Ovary (tissue), 3 donors: ENCODE data around the gene ANXA11.

Experiments
- CTCF ChIP-seq, 3 donors: fragments of 450-650 bp in 2 of 3; fragments of 200-600 bp in 1 of 3; IDR thresholded peaks; one replicate each; pipeline versions ENCODE4 v1.5.1 to v1.8.0; 2016 to 2022; ENCODE audit warnings: antibody characterized with exemption in 3 of 3, mild to moderate bottlenecking in 1 of 3
- EP300 ChIP-seq: sonication (generic); formaldehyde crosslinking; IDR thresholded peaks from one replicate; pipeline ENCODE4 v1.6.1; 2017; ENCODE audit warnings: antibody characterized with exemption
- POLR2A ChIP-seq: fragments of 450-650 bp; IDR thresholded peaks from one replicate; pipeline ENCODE4 v1.6.1; 2017; ENCODE audit warnings: antibody characterized with exemption, mild to moderate bottlenecking, moderate library complexity
- donor health status: DM: no; HTN: no; CAD: no.

- TF ChIP-seq CTCF (IDR thresholded peaks at IDR 0.05) (no peak), POLR2A (no peak), EP300 (no peak)
Measured at GRCh38 chr10:80183436-80183835, 21.9 kb downstream of the ANXA11 start.
